HG03159 (cell line): ENCODE data around the gene PLAGL1.

Experiments
- ATAC-seq: cut with Tn5 transposase; IDR thresholded peaks from one replicate; pipeline ENCODE4 v1.9.1; 2021; ENCODE audit warnings: mild to moderate bottlenecking, moderate library complexity; ENCODE audit not compliant: unreplicated experiment

The PLAGL1 gene

GRCh38 chr6:143967706-143968376 lies 40.2 kb downstream of the PLAGL1 start:
- no peak for ATAC-seq

GRCh38 chr6:143966312-143966711 lies 41.7 kb downstream of the PLAGL1 start:
- no peak for ATAC-seq

- ATAC-seq: no peak
These were observed 42.4 kb downstream of the PLAGL1 start for GRCh38 chr6:143965503-143966171.

- no peak for ATAC-seq
These were observed 43.4 kb downstream of the PLAGL1 start for GRCh38 chr6:143964674-143965081.

- no peak for ATAC-seq
These were observed 44.7 kb downstream of the PLAGL1 start for GRCh38 chr6:143963158-143963919.

GRCh38 chr6:143961886-143962878 lies 45.9 kb downstream of the PLAGL1 start:
- no peak for ATAC-seq

GRCh38 chr6:143961066-143961465 lies 47.0 kb downstream of the PLAGL1 start:
- no peak for ATAC-seq

GRCh38 chr6:143959927-143960326 lies 48.1 kb downstream of the PLAGL1 start:
- ATAC-seq: no peak

- ATAC-seq: no peak
These were observed 49.1 kb downstream of the PLAGL1 start for GRCh38 chr6:143958839-143959399.

- no peak for ATAC-seq
These were observed 50.3 kb downstream of the PLAGL1 start for GRCh38 chr6:143957679-143958274.

GRCh38 chr6:143955971-143956370 lies 52.1 kb downstream of the PLAGL1 start:
- no peak for ATAC-seq

- no peak for ATAC-seq
These were observed 54.1 kb downstream of the PLAGL1 start for GRCh38 chr6:143953922-143954321.

GRCh38 chr6:143952947-143953701 lies 54.9 kb downstream of the PLAGL1 start:
- no peak for ATAC-seq

GRCh38 chr6:143952060-143952778 lies 55.8 kb downstream of the PLAGL1 start:
- no peak for ATAC-seq

- ATAC-seq: no peak
These were observed 57.2 kb downstream of the PLAGL1 start for GRCh38 chr6:143950875-143951274.

GRCh38 chr6:143949962-143950361 lies 58.1 kb downstream of the PLAGL1 start:
- no peak for ATAC-seq

- ATAC-seq: no peak
These were observed 58.5 kb downstream of the PLAGL1 start for GRCh38 chr6:143949535-143949934.

- ATAC-seq: no peak
These were observed 59.9 kb downstream of the PLAGL1 start for GRCh38 chr6:143948208-143948607.
